Thoracic aorta (tissue), 2 donors: ENCODE data around the gene MYH13. TPM values are rescaled to one million over a fixed set of nuclear protein-coding genes. Genes with fewer than 3 reads are reported as not detected.

Experiments
- ATAC-seq: fragments of 150-250 bp; one replicate; pipeline ENCODE4 v1.8.0; 2017; ENCODE audit warnings: low read depth; ENCODE audit not compliant: insufficient number of reproducible peaks, low FRiP score
- DNase-seq: peaks from one replicate; pipeline ENCODE4 v3.0.0-alpha.2; 2020; ENCODE audit warnings: low spot score
- H3K27ac ChIP-seq, 2 donors: fragments of 200-600 bp; sonication (generic); 1 replicate in 1 of 2; 2 replicates in 1 of 2; pipeline ENCODE4 v1.5.1; 2016; ENCODE audit warnings: mild to moderate bottlenecking in 2 of 2, moderate library complexity in 2 of 2
- H3K27me3 ChIP-seq: fragments of 200-600 bp; sonication (generic); replicated peaks from 2 replicates; pipeline ENCODE4 v1.6.0; 2016; ENCODE audit warnings: mild to moderate bottlenecking; ENCODE audit not compliant: insufficient read depth
- H3K36me3 ChIP-seq: fragments of 200-600 bp; sonication (generic); one replicate; pipeline ENCODE4 v1.5.1; 2016
- H3K4me1 ChIP-seq, 2 donors: fragments of 200-600 bp; sonication (generic); 1 replicate in 1 of 2; 2 replicates in 1 of 2; pipeline versions ENCODE4 v1.5.1 to v1.6.0; 2016; ENCODE audit warnings: low read depth in 2 of 2, mild to moderate bottlenecking in 1 of 2; ENCODE audit not compliant: control insufficient read depth in 1 of 2
- H3K4me3 ChIP-seq: fragments of 200-600 bp; sonication (generic); 2 replicates; pipeline ENCODE4 v1.5.1; 2016; ENCODE audit warnings: mild to moderate bottlenecking
- H3K9me3 ChIP-seq: fragments of 200-600 bp; sonication (generic); 2 replicates; pipeline ENCODE4 v1.5.1; 2016
- total RNA-seq, 2 donors: library from RNA; depleted of rRNA; stranded (reverse); fragments of >200 nt; gene quantifications; one replicate each; pipeline versions ENCODE4 v1.1.0 to v1.2.3, GENCODE V29; 2016
- TF ChIP-seq, protein P1 (sequence below): fragments of 200-600 bp; sonication (generic); IDR thresholded peaks from one replicate; pipeline ENCODE4 v1.5.1; 2019; ENCODE audit warnings: antibody characterized with exemption

Gene MYH13
- total RNA-seq, 2 donors from 2014 or later, result not detected

DNA sequence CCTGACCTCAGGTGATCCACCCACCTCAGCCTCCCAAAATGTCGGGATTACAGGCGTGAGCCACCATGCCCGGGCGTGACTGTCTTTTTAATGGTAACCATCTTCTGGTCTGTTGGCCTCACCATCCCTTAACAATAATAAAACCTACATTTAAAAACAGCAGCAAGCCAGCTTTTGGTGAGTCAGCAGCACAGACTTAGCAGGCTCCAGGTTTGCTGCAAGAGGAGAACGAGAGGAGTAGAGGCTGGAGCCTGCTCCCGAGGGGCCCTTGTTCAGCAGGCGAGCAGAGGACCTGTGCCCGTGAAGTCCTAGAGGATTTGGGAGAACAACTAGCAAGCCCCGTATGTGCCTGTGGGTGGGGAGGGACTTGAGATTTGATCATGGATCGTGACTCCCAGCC, 35.7 kb downstream of the MYH13 start:
- H3K9me3 ChIP-seq, result no peaks in the 10 kb centered on the region
- no peak overlapping the region for H3K4me3 ChIP-seq
- DNase-seq (no peak), ATAC-seq (no peak)
- H3K4me1 ChIP-seq, result no peaks in the 10 kb centered on the region
- TF ChIP-seq, protein P1, sequence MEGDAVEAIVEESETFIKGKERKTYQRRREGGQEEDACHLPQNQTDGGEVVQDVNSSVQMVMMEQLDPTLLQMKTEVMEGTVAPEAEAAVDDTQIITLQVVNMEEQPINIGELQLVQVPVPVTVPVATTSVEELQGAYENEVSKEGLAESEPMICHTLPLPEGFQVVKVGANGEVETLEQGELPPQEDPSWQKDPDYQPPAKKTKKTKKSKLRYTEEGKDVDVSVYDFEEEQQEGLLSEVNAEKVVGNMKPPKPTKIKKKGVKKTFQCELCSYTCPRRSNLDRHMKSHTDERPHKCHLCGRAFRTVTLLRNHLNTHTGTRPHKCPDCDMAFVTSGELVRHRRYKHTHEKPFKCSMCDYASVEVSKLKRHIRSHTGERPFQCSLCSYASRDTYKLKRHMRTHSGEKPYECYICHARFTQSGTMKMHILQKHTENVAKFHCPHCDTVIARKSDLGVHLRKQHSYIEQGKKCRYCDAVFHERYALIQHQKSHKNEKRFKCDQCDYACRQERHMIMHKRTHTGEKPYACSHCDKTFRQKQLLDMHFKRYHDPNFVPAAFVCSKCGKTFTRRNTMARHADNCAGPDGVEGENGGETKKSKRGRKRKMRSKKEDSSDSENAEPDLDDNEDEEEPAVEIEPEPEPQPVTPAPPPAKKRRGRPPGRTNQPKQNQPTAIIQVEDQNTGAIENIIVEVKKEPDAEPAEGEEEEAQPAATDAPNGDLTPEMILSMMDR, result no peak
- no peaks in the 10 kb centered on the region for H3K36me3 ChIP-seq
- H3K27me3 ChIP-seq, result no peaks in the 10 kb centered on the region
- no peak overlapping the region for H3K27ac ChIP-seq

- Histone ChIP-seq H3K4me1 (no peaks in the 10 kb centered on the region), H3K36me3 (no peaks in the 10 kb centered on the region), H3K27me3 (no peaks in the 10 kb centered on the region), H3K27ac (no peak overlapping the region), H3K4me3 (no peak overlapping the region), H3K9me3 (no peaks in the 10 kb centered on the region)
- ATAC-seq (no peak), DNase-seq (no peak)
- TF ChIP-seq, protein P1, result no peak
Measured at GRCh38 chr17:10336393-10336792, 36.4 kb downstream of the MYH13 start.

GRCh38 chr17:10332515-10332914, 40.3 kb downstream of the MYH13 start:
- no peak overlapping the region for H3K4me3 ChIP-seq
- ATAC-seq, result no peak

DNA sequence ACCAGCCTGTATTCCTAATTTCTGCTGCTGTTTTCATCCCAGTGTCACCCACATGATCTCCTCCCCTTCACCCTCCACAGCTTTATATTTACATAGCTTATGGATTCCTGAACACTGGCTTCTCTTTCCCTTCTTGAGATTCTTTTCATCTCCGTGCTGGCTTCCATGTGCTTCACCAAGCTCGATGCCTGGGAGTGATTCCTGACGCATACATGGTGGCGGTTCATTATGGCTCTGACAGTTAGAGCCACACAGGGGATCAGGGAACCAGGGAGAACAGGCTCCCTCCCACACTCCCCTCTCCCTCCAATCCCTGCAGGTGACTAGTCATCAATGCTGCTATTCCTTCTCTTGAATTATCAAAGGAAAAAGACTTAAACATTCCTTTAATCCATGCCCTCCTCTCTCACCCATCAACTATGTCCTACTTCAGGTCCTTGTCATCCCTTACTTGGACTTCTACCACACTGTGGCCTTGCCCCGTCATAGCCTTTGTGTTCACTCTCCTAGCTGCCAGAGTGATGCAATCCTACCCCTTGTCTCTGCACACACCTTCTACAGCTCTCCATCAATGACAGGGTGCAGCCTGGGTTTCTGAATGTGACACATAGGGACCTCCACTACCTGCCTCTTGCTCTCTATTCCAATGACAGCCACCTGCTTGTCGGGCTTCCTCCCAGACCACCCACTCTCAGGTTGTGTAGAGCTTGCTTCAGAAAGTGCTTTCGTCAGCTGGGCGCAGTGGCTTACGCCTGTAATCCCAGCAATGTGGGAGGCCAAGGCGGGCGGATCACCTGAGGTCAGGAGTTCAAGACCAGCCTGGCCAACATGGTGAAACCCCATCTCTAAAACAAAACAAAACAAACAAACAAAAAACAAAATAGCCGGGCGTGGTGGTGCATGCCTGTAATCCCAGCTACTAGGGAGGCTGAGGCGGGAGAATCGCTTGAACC, 43.6 kb downstream of the MYH13 start:
- H3K9me3 ChIP-seq, result no peaks in the 10 kb centered on the region
- no peaks in the 10 kb centered on the region for H3K36me3 ChIP-seq
- TF ChIP-seq, protein P1, result no peak
- no peak for ATAC-seq
- DNase-seq, result no peak
- H3K27ac ChIP-seq, result no peak overlapping the region
- no peaks in the 10 kb centered on the region for H3K4me1 ChIP-seq
- H3K4me3 ChIP-seq, result no peak overlapping the region
- no peaks in the 10 kb centered on the region for H3K27me3 ChIP-seq

More at GRCh38 chr17:10332515-10332914, 40.3 kb downstream of the MYH13 start:
- no peaks in the 10 kb centered on the region for H3K4me1 ChIP-seq
- H3K27ac ChIP-seq, result no peak overlapping the region
- no peaks in the 10 kb centered on the region for H3K36me3 ChIP-seq
- DNase-seq, result no peak
- TF ChIP-seq, protein P1, result no peak
- no peaks in the 10 kb centered on the region for H3K9me3 ChIP-seq
- no peaks in the 10 kb centered on the region for H3K27me3 ChIP-seq

DNA sequence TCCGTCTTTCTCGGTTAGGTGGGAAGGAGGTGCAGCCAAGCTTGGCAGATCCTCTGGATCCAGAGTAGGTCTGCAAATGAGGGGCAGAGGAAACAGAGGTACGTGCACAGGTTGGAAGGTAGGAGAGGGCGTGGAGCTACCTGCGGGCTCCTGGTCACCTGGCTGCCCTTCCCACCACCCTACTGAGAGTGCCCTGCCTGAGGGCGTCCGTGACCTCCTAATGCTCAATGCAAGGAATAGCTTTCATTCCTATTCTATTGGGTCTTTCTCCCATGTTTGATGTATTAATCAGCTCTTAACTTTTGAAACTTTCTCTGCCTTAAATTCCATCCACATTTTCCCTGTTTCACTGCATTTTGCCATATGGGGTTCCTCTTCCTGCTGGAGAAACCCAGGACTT, 44.6 kb downstream of the MYH13 start:
- Histone ChIP-seq H3K27ac (no peak overlapping the region), H3K4me1 (no peaks in the 10 kb centered on the region), H3K9me3 (no peaks in the 10 kb centered on the region), H3K4me3 (no peak overlapping the region), H3K27me3 (no peaks in the 10 kb centered on the region), H3K36me3 (no peaks in the 10 kb centered on the region)
- ATAC-seq, result no peak
- TF ChIP-seq, protein P1, result no peak
- no peak for DNase-seq
